ENCODE data around the gene DCTN1.

The DCTN1 gene

DNA sequence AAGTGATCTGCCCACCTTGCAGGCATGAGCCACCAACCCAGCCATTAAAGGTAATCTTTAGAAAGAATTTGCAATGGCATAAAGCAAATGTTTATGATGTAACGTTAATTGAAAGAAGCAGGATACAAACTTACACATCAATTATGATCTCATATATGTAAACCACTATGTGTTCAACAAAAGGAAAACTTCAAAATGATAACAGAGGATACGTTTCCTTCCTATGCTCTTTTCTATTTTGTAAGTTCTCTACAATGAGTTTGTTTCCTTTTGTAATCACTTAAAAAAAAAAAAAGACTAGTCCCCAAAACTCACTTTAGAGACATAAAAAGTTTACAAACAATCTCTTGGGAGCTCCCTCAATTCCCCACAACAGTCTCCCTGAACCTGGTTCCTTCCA, 39.9 kb upstream of the DCTN1 start:
- Histone ChIP-seq H3K9me3 (no peaks in the 10 kb centered on the region), H3K36me3 (no peaks in the 10 kb centered on the region), H3K4me3 (ENCODE audit: low read depth in 1 of 2, low read length in 1 of 2) (no peak overlapping the region), H3K27ac (no peak overlapping the region), H3K27me3 (peaks cover 78% of the 10 kb centered on the region), H3K4me1 (ENCODE audit: control insufficient read depth in 1 of 2, insufficient read depth in 1 of 2, low read depth in 1 of 2, low read length in 1 of 2) (peaks cover 21 to 26% of the 10 kb centered on the region in 2 experiments)
- TF ChIP-seq, protein P1, sequence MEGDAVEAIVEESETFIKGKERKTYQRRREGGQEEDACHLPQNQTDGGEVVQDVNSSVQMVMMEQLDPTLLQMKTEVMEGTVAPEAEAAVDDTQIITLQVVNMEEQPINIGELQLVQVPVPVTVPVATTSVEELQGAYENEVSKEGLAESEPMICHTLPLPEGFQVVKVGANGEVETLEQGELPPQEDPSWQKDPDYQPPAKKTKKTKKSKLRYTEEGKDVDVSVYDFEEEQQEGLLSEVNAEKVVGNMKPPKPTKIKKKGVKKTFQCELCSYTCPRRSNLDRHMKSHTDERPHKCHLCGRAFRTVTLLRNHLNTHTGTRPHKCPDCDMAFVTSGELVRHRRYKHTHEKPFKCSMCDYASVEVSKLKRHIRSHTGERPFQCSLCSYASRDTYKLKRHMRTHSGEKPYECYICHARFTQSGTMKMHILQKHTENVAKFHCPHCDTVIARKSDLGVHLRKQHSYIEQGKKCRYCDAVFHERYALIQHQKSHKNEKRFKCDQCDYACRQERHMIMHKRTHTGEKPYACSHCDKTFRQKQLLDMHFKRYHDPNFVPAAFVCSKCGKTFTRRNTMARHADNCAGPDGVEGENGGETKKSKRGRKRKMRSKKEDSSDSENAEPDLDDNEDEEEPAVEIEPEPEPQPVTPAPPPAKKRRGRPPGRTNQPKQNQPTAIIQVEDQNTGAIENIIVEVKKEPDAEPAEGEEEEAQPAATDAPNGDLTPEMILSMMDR (IDR thresholded peaks at IDR 0.05), result no peak

DNA sequence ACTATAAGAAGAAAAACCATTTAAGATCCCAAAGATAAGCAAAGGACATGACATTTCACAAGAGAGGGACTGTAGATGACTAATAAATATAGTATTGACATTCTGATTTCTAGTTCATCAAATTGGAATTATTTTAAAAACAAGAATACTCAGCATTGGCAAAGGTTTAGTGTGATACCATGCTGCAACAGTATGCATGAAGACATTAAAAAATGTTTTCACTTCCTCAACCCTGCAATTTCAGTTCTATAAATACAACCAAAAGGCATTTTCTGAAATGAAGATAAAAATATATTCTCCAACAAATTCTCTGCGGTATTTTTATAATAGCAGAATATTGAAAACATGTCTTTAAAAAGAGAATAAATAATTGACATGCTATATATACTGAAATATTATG, 39.2 kb upstream of the DCTN1 start:
- no peaks in the 10 kb centered on the region for H3K36me3 ChIP-seq
- H3K27me3 ChIP-seq, result peaks cover 85% of the 10 kb centered on the region
- H3K9me3 ChIP-seq, result no peaks in the 10 kb centered on the region
- peaks cover 21 to 32% of the 10 kb centered on the region in 2 experiments for H3K4me1 ChIP-seq (ENCODE audit: control insufficient read depth in 1 of 2, insufficient read depth in 1 of 2, low read depth in 1 of 2, low read length in 1 of 2)
- no peak overlapping the region for H3K27ac ChIP-seq
- H3K4me3 ChIP-seq (ENCODE audit: low read depth in 1 of 2, low read length in 1 of 2), result no peak overlapping the region
- TF ChIP-seq, protein P1 (IDR thresholded peaks at IDR 0.05), result no peak

DNA sequence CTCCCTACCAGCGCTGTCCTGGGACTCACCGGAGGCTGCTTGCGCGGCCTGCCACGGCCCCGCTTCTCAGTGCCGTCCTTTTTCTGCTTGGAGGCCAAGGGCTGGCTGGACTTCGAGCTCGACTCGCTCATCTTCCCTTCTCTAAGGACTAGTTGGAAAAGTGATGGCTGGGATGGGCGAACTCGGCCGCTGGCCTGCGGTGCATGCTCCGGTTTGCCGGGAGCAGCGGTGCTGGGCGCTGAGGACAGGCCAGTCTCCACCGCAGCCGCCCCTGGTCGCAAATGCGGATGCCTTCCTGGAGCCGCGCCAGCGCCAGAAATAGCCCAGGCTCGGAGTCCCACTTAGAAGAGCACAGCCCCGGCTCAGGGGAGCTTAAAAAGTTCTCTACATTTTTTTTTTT, 38.2 kb upstream of the DCTN1 start:
- H3K27ac ChIP-seq, result no peak overlapping the region

GRCh38 chr2:74417763-74418162, 37.7 kb upstream of the DCTN1 start:
- H3K4me3 ChIP-seq (ENCODE audit: low read depth in 1 of 2, low read length in 1 of 2), result no peak overlapping the region
- TF ChIP-seq, protein P1 (IDR thresholded peaks at IDR 0.05), result no peak

More for the DNA sequence above, 38.2 kb upstream of the DCTN1 start:
- Histone ChIP-seq H3K9me3 (no peaks in the 10 kb centered on the region), H3K36me3 (no peaks in the 10 kb centered on the region), H3K4me1 (ENCODE audit: control insufficient read depth in 1 of 2, insufficient read depth in 1 of 2, low read depth in 1 of 2, low read length in 1 of 2) (peaks cover 21 to 32% of the 10 kb centered on the region in 2 experiments), H3K27me3 (peaks cover 93% of the 10 kb centered on the region), H3K4me3 (ENCODE audit: low read depth in 1 of 2, low read length in 1 of 2) (no peak overlapping the region)
- TF ChIP-seq, protein P1 (IDR thresholded peaks at IDR 0.05), result no peak

DNA sequence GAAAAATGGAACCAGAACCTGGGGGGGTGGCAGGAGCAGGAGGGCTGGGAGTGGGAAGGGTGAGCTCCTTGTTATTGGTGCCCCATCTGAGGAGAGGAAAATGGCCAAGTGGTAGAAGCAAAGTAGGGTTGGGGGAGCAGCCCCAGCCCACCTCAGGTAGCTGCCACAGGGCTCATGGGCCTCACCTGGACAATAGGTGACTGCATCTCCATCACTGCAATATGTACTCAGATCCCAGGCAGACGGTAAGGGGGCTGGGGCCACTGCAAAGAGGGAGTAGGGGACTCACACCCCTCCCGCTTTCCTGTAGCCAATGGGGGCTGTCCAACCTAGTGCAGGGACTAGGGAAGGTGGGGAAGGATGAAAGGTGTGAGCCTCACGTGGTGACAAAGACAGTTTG, 37.1 kb upstream of the DCTN1 start:
- no peak overlapping the region for H3K4me3 ChIP-seq (ENCODE audit: low read depth in 1 of 2, low read length in 1 of 2)
- H3K36me3 ChIP-seq, result no peaks in the 10 kb centered on the region
- no peaks in the 10 kb centered on the region for H3K9me3 ChIP-seq
- TF ChIP-seq, protein P1 (IDR thresholded peaks at IDR 0.05), result no peak
- peaks cover 93% of the 10 kb centered on the region for H3K27me3 ChIP-seq
- H3K27ac ChIP-seq, result no peak overlapping the region
- H3K4me1 ChIP-seq (ENCODE audit: control insufficient read depth in 1 of 2, insufficient read depth in 1 of 2, low read depth in 1 of 2, low read length in 1 of 2), result peaks cover 20 to 32% of the 10 kb centered on the region in 2 experiments

More at GRCh38 chr2:74417763-74418162, 37.7 kb upstream of the DCTN1 start:
- H3K4me1 ChIP-seq (ENCODE audit: control insufficient read depth in 1 of 2, insufficient read depth in 1 of 2, low read depth in 1 of 2, low read length in 1 of 2), result peaks cover 21 to 32% of the 10 kb centered on the region in 2 experiments
- no peak overlapping the region for H3K27ac ChIP-seq
- peaks cover 93% of the 10 kb centered on the region for H3K27me3 ChIP-seq
- H3K9me3 ChIP-seq, result no peaks in the 10 kb centered on the region
- H3K36me3 ChIP-seq, result no peaks in the 10 kb centered on the region

GRCh38 chr2:74416778-74417177, 36.7 kb upstream of the DCTN1 start:
- Histone ChIP-seq H3K4me3 (ENCODE audit: low read depth in 1 of 2, low read length in 1 of 2) (no peak overlapping the region), H3K9me3 (no peaks in the 10 kb centered on the region), H3K27ac (no peak overlapping the region), H3K4me1 (ENCODE audit: control insufficient read depth in 1 of 2, insufficient read depth in 1 of 2, low read depth in 1 of 2, low read length in 1 of 2) (peaks cover 16 to 29% of the 10 kb centered on the region in 2 experiments), H3K27me3 (peaks cover 90% of the 10 kb centered on the region), H3K36me3 (no peaks in the 10 kb centered on the region)
- TF ChIP-seq, protein P1 (IDR thresholded peaks at IDR 0.05), result no peak

All from neutrophil (primary cell).